T-helper 2 cell treated with Interferon-gamma antibody and Interleukin-4, amounts not matched to agents 100 ng/mL and 5 ng/mL, for 36 hours (primary cell): ENCODE results near the gene PUM2. TPM values are rescaled to one million over a fixed set of nuclear protein-coding genes. Genes with fewer than 3 reads are reported as not detected.
"Not testable (repeated sequence)": the region's sequence is repeated elsewhere in the genome, so short reads cannot be mapped to it uniquely, and the experiment has no call there.

Source experiments
- intact Hi-C: fragments of 100-400 bp; cut with micrococcal nuclease; formaldehyde crosslinking; loops from one replicate; pipeline ENCODE4 v1.15.1; 2023
- total RNA-seq: library from RNA; stranded (reverse); gene quantifications from 2 replicates; pipeline ENCODE4 v1.2.3, GENCODE V29; 2022

PUM2 gene
- total RNA-seq, 1 donor from 2014 or later, result 127 TPM

DNA sequence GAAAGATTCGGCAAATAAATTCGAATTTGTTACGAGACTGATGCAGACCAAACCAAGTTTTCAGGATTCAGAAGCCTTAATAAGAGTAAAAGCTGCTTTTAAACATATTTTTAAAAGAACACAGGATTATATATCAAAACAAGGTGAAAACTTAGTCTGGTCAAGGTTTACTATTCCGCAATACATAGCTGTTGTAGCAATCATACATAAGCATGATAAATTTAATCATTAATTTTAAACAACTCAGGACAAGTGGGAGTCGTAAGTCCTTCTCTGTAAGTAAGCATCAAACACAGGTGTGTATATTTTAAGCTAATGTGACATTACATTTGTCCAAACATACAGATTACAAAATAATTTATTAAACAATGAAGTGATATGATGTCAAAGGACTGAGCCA, 57.7 kb downstream of the PUM2 start:
- intact Hi-C loops, result no loop called here

DNA sequence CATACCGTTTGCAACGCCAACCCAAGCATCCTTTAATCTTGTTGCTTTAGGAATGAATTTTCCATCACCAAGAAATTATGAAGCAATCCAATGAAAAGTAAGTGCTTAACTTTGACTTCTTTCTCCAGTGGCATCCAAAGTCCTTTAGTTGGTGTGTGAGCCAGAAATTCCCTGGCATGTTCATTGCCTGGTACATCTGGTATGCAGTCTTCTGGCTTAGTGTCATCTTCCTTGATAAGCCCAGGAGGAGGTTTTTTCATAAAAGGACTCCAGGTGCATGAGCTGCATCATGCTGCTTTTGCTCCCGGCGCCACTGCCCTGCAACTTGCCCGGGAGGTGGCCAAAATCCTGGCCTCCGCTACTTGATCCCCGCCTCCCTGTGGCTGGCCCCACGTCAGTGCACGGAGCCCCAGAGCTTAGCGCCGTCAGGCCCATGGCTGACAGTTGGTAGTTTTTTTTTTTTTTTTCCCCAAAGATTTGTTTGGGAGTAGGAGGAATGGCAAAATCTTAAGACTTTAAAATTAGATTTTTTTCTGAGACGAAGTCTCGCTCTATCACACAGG, 58.7 kb downstream of the PUM2 start:
- intact Hi-C loops, result no loop called here

DNA sequence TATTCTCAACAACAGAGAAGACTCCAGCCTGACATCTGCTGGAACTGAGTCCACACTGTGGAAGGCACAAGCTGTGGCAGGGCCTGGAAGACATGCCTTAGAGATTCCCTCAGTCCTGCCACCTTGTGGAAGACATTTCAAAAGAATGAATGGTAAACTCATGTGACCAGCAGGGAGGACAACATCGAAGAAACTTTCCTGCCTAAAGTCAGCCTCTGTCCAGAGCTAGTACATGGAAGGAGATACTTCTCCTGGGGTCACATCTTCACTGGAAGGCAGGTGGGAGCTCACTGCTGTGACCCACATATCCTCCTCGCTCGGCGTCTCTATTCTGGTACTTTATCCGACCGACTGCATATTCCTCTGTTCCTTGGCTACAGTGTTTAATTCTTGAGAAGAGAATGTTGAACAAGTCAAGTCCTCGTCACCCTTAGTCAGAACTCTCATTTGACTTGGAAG, 59.5 kb downstream of the PUM2 start:
- intact Hi-C loops, result no loop called here

DNA sequence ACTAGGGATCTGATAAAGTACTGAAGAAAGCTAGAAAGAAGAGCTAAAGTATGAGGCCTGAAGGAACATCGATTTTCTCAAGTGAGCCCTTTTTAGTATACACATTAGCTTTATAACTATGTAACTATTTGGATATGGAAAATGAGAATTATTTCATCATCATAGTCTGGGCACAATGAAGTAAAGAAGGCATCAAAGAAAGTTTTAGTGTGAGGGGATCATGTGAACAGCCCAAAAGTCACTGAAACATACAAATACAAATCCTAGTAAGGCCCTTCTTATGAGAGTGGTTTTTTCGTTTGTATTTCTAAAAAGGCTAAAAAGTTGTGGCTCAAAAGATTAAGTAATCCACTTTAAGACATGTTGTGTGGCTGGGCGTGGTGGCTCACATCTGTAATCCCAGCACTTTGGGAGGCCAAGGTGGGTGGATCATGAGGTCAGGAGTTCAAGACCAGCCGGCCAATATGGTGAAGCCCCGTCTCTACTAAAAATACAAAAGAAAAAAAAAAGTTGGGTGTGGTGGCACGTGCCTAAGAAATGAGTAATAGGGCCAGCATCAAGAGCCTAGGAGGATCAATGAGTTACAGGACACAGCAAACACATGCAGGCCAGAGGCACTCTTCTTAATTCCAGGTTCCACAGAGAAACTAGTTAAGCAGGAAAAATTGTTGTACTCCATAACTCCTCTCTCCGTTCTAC, 61.9 kb downstream of the PUM2 start:
- intact Hi-C loops, result no loop called here

DNA sequence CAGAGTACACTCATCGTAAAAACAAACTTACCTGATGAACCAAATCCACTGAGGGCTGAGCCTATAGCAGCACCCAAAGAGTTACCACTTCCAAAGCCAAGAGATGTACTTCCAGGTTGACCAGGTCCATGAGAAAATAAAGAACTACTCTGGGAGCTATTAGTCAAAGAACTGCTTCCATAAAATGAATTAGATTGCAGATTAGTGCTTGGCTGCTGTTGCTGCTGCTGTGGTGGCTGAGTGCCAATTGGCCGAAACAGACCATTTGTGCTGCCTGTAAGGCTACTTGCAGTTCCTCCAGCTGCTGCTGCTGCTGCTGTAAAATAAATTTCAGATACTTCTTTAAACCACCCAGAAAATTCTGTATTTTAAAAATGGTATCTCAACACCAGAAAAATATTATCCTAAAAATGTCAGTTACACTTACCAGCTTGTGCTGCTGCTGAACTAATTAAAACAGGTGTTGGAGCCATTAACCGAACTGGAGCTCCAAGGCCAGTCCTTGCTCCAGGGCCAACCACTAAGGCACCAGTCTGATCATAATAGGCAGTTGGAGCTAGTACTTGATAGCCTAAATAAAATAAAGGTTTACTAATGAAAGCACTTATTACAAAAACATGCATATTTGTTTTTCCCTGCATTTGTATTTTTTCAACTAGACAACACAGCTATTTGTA, 67.6 kb downstream of the PUM2 start:
- intact Hi-C loops, result no loop called here

DNA sequence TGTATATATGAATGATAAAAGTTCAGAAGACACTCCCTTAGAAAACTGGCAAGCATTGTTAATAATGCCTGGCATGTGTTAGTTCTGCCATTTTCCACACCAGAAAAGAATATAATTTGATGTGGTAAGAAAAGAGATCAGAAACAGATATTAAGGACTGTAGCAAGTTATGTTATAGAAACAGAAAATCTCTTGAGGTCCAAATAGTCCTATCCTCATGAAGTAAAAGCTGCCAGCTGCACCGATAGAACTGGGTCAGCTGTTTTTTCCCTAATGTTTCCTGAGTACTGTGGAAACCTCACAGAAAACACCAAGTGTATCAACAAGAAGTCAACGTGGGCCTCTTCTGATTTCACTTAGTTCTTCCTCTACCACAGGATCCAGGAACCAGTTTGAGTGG, 68.8 kb downstream of the PUM2 start:
- intact Hi-C loops, result no loop called here

DNA sequence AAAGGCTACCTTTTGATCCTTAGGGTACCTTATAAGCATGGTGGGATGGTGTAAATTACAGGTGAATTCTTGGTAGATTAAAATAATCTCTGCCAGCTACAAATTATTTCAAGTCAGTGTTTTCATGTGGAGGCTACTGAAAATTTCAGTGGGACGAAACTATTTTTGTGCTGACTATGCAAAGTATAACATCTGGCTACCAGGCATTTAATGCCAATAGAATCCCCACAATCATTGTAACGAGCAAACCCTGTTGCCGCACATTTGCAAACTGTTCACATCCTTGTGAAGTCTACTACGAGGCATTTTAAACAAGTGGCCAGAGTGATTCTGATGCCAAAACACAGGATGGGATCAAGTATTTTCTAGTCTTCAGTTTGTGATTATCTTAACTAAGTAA, 77.6 kb downstream of the PUM2 start:
- intact Hi-C loops, result no loop called here

DNA sequence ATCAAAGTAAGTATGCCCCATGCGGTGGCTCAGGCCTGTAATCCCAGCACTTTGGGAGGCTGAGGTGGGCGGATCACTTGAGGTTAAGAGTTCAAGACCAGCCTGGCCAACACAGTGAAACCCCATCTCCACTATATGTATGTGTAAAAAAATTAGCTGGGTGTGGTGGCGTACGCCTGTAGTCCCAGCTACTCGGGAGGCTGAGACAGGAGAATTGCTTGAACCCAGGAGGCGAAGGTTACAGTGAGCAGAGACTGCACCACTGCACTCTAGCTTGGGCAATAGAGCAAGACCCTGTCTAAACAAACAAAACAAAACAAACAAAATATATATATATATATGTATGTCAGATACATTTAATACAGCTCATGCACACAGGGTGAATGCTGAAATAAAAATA, 82.3 kb downstream of the PUM2 start:
- intact Hi-C loops, result not testable (repeated sequence)

DNA sequence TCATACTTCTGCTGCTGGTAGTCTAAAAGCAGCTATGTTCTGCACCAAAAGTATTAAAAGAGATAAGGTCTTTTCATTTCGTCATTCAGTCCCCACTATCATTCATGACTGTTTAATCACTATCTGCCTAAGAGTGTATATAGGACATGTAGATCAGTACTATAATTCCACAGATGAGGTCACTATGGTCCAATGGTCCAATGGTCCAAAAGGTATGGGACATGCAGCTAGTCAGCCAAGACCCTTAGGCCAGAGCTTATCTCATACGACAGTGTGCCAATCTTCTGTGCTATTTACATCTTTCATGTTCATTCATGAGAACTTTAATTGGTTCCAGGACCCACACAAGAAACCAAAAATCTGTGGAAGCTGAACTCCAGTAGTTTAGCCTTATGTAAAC, 83.1 kb downstream of the PUM2 start:
- intact Hi-C loops, result no loop called here

DNA sequence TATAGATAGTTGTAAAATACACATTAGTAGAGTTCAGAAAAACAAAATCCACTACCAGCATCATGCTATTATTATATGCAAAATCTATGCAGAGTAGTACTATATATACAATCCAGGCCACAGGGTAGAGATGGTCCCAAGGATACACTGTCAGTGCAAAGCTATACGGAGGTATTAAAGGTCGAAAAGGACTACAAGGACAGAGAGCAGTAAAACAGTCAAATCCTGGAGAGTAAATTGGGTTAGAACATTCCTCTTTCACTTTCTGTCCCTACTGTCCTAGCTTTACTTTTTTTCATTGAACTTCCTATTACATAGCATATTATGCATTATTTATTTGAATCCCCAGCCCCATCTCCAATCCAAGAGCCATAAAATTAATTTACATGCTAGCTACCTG, 86.0 kb downstream of the PUM2 start:
- intact Hi-C loops, result no loop called here

DNA sequence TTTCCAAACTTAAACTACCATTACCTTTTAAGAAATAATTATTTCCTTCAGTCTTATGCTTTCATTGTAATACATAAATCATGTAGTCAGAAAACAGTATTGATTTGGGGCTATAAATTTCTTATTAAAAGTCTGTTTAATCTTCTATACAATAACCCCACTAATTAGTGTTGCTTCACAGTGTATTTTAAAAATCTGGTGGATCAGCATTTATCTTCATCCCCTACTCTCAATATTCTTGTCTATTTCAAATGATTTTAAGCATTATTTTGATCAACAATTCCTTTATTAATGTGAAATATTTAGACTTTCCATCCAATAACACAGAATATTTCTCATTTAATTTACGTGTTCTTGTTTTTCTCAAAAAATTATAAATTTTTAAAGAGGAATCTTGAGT, 93.2 kb downstream of the PUM2 start:
- intact Hi-C loops, result no loop called here

DNA sequence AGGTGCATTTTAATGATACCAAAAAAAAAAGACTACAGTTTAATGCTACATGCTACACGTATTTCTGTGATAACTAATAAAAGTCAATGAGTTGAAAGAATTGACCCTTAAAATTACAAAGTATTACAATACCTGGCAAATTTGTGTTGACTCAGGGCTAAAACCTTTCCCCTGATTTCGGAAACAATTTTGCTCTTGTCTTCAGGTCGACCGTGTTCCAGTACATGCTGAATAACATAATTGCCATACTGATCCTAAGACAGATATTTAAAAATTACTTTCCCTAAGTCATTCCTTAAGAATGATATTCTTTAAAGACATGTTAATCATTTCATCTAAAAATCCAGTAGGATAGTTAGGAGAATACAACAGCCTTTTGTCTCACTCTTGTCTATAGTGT, 95.9 kb downstream of the PUM2 start:
- intact Hi-C loops, result no loop called here

DNA sequence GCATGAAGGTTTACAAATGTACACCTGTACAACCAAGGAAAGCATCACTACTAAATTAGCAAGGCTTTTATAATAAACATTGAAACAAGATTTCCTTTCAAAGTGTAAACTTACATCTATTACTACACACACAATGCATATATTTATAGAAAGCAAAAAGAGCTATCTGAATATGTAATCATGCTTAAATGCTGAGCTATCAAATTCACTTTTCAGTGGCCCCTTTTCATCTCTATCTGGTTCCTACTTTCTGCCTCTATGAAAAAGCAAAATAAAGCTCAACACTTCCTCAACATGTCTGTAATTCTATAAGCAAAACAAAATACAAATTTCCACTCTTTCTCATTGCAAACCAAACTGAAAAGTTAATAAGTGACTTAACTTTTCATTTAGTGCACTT, 100.2 kb downstream of the PUM2 start:
- intact Hi-C loops, result no loop called here

DNA sequence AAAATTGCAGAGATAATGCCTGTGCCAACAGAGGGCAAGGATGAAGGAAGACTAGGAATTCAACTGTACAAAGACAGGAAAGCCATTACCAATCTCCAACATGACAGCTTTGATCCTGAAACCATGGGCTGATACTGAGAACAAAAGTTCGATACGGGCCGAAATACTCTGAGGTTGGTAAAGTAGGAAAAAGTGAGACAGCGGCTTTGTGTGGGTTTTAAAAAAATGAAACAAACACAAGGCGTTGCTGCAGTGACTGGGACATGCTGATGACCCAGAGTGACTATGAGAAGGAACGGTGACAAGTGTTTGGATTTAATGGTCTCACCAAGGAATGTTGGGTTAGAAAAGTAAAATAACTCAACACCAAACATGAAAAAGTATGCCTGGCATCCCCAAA, 101.5 kb downstream of the PUM2 start:
- intact Hi-C loops, result loop anchor here (10.0 kb wide), 2 partner anchors 176 to 406 kb away; partner anchors contain the start of gene HS1BP3

DNA sequence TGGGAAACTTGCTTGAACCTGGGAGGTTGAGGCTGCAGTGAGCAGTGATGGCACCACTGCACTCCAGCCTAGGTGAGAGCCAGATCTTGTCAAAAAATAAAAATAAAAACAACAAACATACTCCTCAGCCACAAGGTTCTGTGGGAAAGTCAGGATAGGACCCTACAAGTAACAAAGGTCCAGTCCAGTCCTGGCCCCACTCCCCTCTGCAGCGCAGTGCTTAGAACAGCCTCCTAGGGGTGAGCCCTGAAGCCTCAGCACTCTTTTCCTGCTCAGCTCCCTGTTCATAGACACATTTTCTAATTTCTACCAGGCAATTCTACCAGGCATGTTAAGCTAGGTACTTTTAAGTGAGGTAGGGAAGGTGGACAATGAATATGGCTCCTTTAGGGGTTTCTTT, 103.6 kb downstream of the PUM2 start:
- intact Hi-C loops, result loop anchor here (10.0 kb wide), 2 partner anchors 178 to 408 kb away; partner anchors contain the start of gene HS1BP3

DNA sequence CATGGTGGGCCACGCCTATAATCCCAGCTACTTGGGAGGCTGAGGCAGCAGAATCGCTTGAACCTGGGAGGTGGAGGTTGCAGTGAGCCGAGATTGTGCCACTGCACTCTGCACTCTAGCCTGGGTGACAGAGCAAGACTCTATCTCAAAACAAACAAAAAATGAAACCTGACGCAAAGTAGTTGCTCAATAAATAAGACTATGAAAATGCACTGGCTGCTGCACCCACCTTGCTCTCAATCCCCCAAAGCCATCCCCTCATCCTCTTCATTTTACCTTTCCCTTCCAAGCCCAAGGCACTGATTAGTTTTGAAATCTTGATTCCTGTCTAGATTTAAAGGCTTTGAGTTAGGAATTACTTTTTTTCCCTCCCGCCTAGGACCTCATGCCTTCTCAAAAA, 107.0 kb downstream of the PUM2 start:
- intact Hi-C loops, result loop anchor here (10.0 kb wide), 2 partner anchors 181 to 411 kb away; partner anchors contain the start of gene HS1BP3

DNA sequence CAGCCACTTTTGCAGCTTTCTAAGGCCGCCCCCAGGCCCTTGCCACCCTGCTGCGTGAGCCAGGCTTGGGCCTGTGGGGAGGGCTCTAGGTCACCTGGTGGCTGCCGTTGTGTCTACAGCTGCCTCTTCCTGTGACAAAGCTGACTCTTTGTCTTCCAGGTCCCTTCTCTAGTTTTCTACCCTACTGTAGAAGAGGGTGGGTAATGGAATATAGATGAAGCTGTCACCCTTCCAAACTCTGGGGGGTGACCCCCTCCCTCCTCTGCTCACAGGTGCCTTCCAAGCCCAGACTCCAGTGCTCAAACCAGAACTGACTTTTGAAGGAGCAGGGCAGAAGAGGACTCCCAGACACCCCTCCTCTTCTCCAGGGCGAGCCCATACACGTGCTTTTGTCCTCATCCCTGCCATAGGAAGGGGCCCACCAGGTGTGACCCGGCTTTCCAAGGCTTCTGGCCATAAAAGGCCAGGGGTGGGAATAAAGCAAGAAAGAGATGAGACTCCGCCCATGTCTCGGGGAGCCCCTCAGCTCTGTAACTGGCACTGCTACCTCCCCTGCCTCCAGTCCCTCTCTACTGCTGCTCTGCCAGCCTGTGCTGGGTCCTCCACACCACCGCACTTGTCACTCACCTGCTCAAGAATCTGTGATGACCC, 107.8 kb downstream of the PUM2 start:
- intact Hi-C loops, result loop anchor here (10.0 kb wide), 2 partner anchors 182 to 412 kb away; partner anchors contain the start of gene HS1BP3

DNA sequence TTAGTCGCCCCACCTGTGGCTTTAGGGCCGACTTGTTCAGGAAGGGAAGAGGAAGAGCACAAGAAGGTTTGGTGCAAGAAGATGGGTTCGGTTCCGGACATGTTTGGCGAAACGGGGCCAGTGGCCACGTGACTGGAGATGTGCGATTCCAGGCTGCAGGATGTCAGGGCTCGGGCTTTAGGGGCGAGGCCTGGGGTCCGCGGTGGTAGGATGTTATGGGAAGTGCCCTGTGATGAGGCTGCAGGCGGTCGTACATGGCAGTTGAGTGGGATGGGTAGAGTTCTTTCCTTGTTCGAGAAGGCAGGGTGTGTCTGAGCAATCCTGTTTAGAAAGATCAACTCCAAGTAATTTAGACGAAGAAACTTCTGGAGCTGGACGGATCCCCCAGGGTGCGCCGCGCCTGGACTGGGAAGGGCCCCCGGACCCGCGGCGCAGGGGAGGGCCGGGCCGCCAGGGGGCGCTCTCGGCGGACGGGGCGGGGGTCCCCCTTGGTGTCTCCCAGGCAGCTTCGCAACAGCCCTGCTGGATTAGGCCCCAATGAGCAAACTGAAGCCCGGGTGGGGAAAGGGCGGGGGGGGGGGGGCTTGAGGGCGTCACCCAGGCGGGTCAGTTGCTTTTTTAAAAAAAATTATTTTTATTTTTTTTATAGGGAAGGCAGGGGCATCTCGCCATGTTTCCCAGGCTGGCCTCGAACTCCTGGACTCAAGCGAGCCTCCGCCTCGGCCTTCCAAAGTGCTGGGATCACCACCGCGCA, 108.5 kb downstream of the PUM2 start:
- intact Hi-C loops, result loop anchor here (10.0 kb wide), 2 partner anchors 183 to 413 kb away; partner anchors contain the start of gene HS1BP3

DNA sequence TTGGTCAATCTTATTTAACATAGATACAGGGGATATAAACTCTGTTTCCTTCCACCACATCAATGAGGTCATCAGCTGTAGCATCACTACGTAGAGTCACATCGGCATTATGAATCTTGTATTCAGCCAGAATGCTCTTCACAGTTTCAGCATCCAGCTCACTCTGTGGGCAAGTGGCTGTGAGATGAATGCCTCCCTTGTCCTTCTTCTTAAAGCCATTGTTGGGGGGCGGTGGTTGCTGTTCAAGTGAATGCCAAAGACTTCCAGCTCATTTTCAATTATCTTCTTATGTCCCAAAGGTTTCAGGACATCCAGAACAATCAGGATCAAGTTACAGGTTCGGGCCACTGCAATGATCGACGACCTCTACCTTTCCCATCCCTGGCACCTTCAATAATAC, 110.4 kb downstream of the PUM2 start:
- intact Hi-C loops, result loop anchor here (10.0 kb wide), 2 partner anchors 185 to 415 kb away; partner anchors contain the start of gene HS1BP3

DNA sequence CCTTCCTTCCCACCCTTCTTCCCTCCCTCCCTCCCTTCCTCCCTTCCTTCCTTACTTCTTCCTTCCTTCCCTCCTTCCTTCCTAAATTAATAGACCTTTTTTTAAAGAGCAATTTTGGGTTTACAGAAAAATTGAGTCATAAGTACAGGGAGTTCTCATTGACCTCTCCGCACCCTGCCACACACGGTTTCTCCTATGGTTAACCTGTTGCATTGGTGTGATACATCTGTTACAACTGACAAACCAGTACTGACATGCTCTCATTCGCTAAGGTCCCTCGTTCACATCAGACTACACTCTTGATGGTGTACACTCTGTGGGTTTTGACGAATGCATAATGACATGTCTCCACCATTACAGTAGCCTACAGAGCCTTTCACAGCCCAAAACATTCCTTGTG, 114.1 kb downstream of the PUM2 start:
- intact Hi-C loops, result no loop called here
